Omental fat pad (tissue), 4 donors: ENCODE results near the gene UXS1. TPM values are rescaled to one million over a fixed set of nuclear protein-coding genes. Genes with fewer than 3 reads are reported as not detected.

Experiments used
- ATAC-seq: fragments of 150-250 bp; one replicate; pipeline ENCODE4 v1.9.1; 2016; ENCODE audit warnings: mild to moderate bottlenecking, moderate library complexity; ENCODE audit not compliant: low FRiP score
- DNase-seq: peaks from one replicate; pipeline ENCODE4 v3.0.0-alpha.2; 2019; ENCODE audit warnings: low spot score
- CTCF ChIP-seq, 3 donors: fragments of 450-650 bp; IDR thresholded peaks; one replicate each; pipeline ENCODE4 v1.5.1; 2016 to 2017; ENCODE audit warnings: antibody characterized with exemption in 3 of 3, mild to moderate bottlenecking in 3 of 3, moderate library complexity in 2 of 3
- total RNA-seq, 4 donors: library from RNA; depleted of rRNA; stranded (reverse); fragments of >200 nt; gene quantifications; one replicate each; pipeline ENCODE4 v1.1.0, GENCODE V29; 2016

Gene UXS1
- total RNA-seq, 4 donors from 2014 or later: 29.2 to 79.4 (median 38.5) TPM

DNA sequence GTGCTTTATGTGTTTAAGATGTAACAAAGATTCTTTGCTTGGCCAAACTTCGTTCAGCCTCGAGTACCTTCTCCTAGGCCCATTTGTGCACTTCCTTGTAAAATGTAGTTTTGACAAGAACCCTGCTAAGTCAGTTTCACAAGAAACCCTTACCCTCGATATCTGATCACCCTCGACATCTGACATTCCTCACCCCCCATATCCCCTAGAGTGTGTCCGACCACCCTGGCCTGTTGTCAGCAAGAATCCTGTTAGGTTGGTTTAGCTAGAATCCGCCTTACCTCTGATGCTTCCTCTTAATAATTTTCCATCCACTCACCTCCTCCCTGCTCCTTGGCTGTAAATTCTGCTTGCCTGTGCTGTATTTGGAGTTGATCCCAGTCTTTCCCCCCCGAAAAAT, 85.3 kb downstream of the UXS1 start:
- ATAC-seq (no peak), DNase-seq (no peak)
- TF ChIP-seq CTCF (IDR thresholded peaks at IDR 0.05): no peak

DNA sequence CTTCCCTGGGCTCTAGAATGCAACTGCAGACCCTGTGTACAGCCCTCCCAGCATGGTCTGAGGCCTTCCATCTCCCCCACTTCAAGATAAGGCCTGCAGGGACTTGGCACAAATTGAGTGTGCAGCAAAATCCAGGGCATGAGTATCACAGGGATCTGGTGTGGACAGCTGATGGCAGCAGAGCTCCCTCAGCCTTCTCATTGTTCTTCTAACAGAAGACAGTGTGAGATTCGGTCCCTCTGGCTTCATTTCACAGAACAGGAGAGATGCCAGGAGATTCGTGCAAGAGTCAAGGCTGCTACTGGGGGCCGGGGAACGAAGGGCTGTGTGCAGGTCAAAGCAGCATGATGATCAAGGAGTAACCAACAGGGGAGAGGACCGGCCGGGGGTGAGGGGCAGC, 85.8 kb downstream of the UXS1 start:
- ATAC-seq (no peak), DNase-seq (no peak)
- no peak for TF ChIP-seq CTCF (IDR thresholded peaks at IDR 0.05)

DNA sequence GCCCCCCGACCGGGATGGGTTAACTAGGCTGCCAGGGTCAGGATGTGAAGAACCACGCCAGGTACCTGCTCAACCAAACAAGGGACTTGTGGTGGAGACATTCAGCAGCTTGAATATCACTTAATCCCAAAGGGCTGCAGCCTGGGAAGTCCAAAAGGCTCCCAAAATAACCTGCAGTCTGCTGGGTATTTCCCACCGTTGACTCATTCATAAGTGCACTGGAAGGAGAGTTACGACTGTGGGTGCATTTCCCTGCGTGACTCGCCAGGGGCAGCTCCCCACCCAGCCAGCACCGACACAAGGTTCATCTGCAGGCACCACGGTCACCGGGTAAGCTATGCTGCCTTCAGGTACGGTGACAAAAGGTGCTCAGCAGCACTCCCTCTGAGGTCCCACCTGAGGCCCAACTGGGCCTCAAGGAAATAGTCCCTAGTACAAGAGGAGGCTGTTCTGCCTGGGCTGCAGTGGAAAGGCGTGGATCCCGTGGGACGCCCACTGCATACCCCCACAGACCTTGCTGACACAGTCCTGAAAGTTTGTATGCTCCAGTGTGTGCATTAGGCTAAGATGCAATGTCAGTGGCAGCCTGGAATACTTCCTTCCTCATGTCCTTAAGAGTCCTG, 86.5 kb downstream of the UXS1 start:
- no peak for TF ChIP-seq CTCF (IDR thresholded peaks at IDR 0.05)
- no peak for ATAC-seq
- DNase-seq: no peak

DNA sequence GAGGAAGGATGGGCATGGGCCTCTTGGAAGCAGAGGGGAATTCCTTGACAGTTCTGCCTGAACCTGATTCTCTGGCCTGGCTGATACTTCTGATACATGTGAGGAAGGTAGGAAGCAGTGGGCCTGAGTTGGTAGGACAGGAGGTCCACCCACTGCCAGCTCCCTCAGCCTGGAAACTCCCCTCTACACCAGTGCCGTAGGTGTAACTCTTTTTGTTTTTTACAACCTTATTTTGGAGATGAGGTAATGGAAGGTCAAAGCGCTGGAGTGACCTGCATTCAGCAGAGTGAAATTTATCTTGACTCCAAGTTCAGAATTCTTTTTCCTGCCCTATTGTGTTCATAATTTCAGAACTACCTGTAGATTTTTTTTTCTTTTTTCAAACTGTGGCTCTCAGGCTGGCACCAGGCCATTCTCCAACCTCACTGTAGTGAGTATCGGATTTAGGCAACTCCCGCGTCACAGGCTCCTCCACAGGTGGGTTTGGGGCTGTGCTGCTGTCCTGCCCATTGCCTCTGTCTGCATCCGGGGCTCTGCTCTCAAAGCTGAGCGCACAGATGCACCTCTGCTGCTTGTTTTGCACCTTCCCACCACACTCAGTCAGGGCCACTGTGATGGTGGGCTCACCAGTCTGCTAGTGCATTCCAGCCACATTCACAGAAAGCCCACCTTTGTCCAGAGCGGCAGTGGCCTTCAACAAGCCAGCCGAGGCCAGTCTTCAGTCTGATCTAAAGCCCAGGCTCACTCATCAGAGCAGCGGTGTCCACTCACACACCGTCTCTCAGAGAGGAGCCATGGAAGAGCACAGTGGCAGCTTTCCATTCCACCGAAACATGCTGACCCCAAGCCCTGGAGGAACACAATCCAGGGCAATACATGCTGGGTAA, 87.2 kb downstream of the UXS1 start:
- ATAC-seq: no peak
- DNase-seq: no peak
- TF ChIP-seq CTCF (IDR thresholded peaks at IDR 0.05): no peak

DNA sequence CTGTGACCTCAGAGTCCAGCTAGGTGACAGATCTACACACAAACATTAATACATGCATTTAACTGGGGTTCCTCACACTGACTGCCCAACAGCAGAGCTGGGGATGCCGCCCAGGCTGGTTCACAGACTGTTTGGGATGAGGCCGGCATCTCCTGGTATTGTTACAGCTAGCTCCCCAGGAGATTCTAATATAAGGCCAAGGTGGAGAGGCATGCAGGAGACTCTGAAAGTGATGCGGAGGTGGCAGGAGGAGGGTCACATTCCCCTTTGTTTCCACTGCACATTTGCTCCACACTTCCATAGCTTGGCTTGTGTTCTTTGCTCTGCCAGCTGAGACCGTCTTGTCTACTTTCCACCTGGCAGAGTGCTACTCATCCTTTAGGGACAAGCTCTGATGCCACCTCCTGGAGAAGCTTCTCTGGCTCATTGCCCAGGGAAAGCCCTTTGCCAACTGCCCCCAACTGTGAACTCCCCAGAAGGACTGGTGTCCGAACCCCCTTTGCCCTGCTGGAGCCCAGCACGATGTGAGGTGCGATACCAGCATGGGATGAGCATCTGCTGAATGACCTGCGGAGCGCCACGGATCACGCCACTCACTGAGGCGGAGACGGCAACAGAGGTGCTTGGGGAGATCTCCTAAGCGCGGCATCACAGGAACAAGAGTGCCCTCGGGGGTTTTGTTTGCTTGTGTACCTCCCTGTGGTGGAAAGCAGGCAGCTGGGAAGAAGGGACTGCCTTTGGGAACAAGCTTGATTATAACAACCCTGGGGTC, 88.8 kb downstream of the UXS1 start:
- ATAC-seq (no peak), DNase-seq (no peak)
- no peak for TF ChIP-seq CTCF (IDR thresholded peaks at IDR 0.05)

GRCh38 chr2:106104332-106105062, 89.6 kb downstream of the UXS1 start:
- DNase-seq: no peak

More at GRCh38 chr2:106104332-106105062, 89.6 kb downstream of the UXS1 start:
- TF ChIP-seq CTCF (IDR thresholded peaks at IDR 0.05): peak in 2 of 3 donors; percentile 68 to 74
- ATAC-seq: no peak
